ENCODE data around the gene RPS5.
"Not testable (repeated sequence)": the region's sequence is repeated elsewhere in the genome, so short reads cannot be mapped to it uniquely, and the experiment has no call there.

The RPS5 gene

GRCh38 chr19:58440556-58440955 is 53.5 kb downstream of the RPS5 start:
- Histone ChIP-seq H3K79me2 (ENCODE audit: insufficient read depth, low read length) (no peaks in the 10 kb centered on the region), H3K4me3 (ENCODE audit: low read depth in 1 of 2, low read length in 2 of 2) (no peak overlapping the region), H3K9me3 (ENCODE audit: insufficient read depth, low read length, severe bottlenecking) (no peaks in the 10 kb centered on the region), H3K4me1 (ENCODE audit: insufficient read depth, low read length) (no peaks in the 10 kb centered on the region), H3K36me3 (ENCODE audit: insufficient read depth, low read length) (no peaks in the 10 kb centered on the region), H3K9ac (ENCODE audit: low read depth, low read length) (no peak overlapping the region), H3K4me2 (ENCODE audit: insufficient read depth, low read length) (no peak overlapping the region), H3K27me3 (ENCODE audit: insufficient read depth, low read length, poor library complexity) (no peaks in the 10 kb centered on the region), H4K20me1 (ENCODE audit: insufficient read depth, low read length) (no peaks in the 10 kb centered on the region), H3K27ac (ENCODE audit: low read length) (no peak overlapping the region), H2AFZ (ENCODE audit: low read depth, low read length) (no peak overlapping the region)
- TF ChIP-seq EZH2 (IDR thresholded peaks at IDR 0.05; ENCODE audit: borderline replicate concordance, low read depth, low read length, severe bottlenecking), result no peak
- no peak for TF ChIP-seq CTCF (IDR thresholded peaks at IDR 0.05; ENCODE audit: borderline replicate concordance, extremely low read depth, low read length, poor library complexity, severe bottlenecking)
- DNase-seq (no peak), ATAC-seq (ENCODE audit: insufficient read depth, low read depth) (no peak)

GRCh38 chr19:58442986-58443385 is 55.9 kb downstream of the RPS5 start:
- not testable (repeated sequence) for H3K9me3 ChIP-seq (ENCODE audit: insufficient read depth, low read length, severe bottlenecking); H2AFZ ChIP-seq (ENCODE audit: low read depth, low read length); ATAC-seq (ENCODE audit: insufficient read depth, low read depth); H3K27ac ChIP-seq (ENCODE audit: low read length); H3K4me3 ChIP-seq (ENCODE audit: low read depth in 1 of 2, low read length in 2 of 2); H3K9ac ChIP-seq (ENCODE audit: low read depth, low read length); H3K79me2 ChIP-seq (ENCODE audit: insufficient read depth, low read length); H4K20me1 ChIP-seq (ENCODE audit: insufficient read depth, low read length); DNase-seq; H3K4me2 ChIP-seq (ENCODE audit: insufficient read depth, low read length); H3K36me3 ChIP-seq (ENCODE audit: insufficient read depth, low read length); H3K4me1 ChIP-seq (ENCODE audit: insufficient read depth, low read length); H3K27me3 ChIP-seq (ENCODE audit: insufficient read depth, low read length, poor library complexity)
